Chondrocyte (in vitro differentiated cells): ENCODE measurements around the gene MEIS1. TPM values are rescaled to one million over a fixed set of nuclear protein-coding genes. Genes with fewer than 3 reads are reported as not detected.

ENCODE experiments used
- DNase-seq: peaks from one replicate; pipeline ENCODE4 v3.0.0; 2021; ENCODE audit warnings: mixed read lengths, low spot score
- H3K27ac Mint-ChIP-seq: one replicate; pipeline ENCODE4 v1.8.0; 2021; ENCODE audit warnings: mild to moderate bottlenecking, moderate library complexity, mixed read lengths; ENCODE audit not compliant: unreplicated experiment
- H3K27me3 Mint-ChIP-seq: 2 replicates; pipeline ENCODE4 v1.8.0; 2021; ENCODE audit warnings: low read depth, mixed read lengths
- H3K36me3 Mint-ChIP-seq: 2 replicates; pipeline ENCODE4 v1.8.0; 2021; ENCODE audit warnings: low read depth, mixed read lengths
- H3K4me1 Mint-ChIP-seq: 2 replicates; pipeline ENCODE4 v1.8.0; 2021; ENCODE audit warnings: low read depth, mild to moderate bottlenecking, mixed read lengths
- H3K4me3 Mint-ChIP-seq: one replicate; pipeline ENCODE4 v1.8.0; 2021; ENCODE audit warnings: mild to moderate bottlenecking, moderate library complexity, mixed read lengths; ENCODE audit not compliant: unreplicated experiment
- H3K9me3 Mint-ChIP-seq: 2 replicates; pipeline ENCODE4 v1.8.0; 2021; ENCODE audit warnings: low read depth, mixed read lengths
- total RNA-seq: library from RNA; stranded (reverse); gene quantifications from 3 replicates; pipeline ENCODE4 v1.2.1, GENCODE V29; 2021
- TF ChIP-seq, protein P1 (sequence below): fragments of 200-600 bp; sonication (generic); IDR thresholded peaks from 2 replicates; pipeline ENCODE4 v1.5.0; 2021; ENCODE audit warnings: antibody characterized with exemption, mild to moderate bottlenecking, moderate library complexity

Gene MEIS1
- total RNA-seq, 1 donor from 2014 or later, result 18.5 TPM

- no peak for DNase-seq
- H3K4me3 Mint-ChIP-seq, result no peak overlapping the region
- no peaks in the 10 kb centered on the region for H3K9me3 Mint-ChIP-seq
- TF ChIP-seq, protein P1, sequence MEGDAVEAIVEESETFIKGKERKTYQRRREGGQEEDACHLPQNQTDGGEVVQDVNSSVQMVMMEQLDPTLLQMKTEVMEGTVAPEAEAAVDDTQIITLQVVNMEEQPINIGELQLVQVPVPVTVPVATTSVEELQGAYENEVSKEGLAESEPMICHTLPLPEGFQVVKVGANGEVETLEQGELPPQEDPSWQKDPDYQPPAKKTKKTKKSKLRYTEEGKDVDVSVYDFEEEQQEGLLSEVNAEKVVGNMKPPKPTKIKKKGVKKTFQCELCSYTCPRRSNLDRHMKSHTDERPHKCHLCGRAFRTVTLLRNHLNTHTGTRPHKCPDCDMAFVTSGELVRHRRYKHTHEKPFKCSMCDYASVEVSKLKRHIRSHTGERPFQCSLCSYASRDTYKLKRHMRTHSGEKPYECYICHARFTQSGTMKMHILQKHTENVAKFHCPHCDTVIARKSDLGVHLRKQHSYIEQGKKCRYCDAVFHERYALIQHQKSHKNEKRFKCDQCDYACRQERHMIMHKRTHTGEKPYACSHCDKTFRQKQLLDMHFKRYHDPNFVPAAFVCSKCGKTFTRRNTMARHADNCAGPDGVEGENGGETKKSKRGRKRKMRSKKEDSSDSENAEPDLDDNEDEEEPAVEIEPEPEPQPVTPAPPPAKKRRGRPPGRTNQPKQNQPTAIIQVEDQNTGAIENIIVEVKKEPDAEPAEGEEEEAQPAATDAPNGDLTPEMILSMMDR, result no peak
- H3K36me3 Mint-ChIP-seq, result peaks cover 3% of the 10 kb centered on the region
- H3K27me3 Mint-ChIP-seq, result no peaks in the 10 kb centered on the region
- H3K4me1 Mint-ChIP-seq, result no peaks in the 10 kb centered on the region
- no peak overlapping the region for H3K27ac Mint-ChIP-seq
Observed at GRCh38 chr2:66461664-66462500, 27.0 kb downstream of the MEIS1 start.

GRCh38 chr2:66462501-66462825 is 27.5 kb downstream of the MEIS1 start:
- Mint-ChIP-seq H3K4me1 (no peaks in the 10 kb centered on the region), H3K36me3 (peaks cover 3% of the 10 kb centered on the region), H3K27ac (no peak overlapping the region), H3K27me3 (no peaks in the 10 kb centered on the region), H3K4me3 (no peak overlapping the region), H3K9me3 (no peaks in the 10 kb centered on the region)
- DNase-seq, result no peak
- TF ChIP-seq, protein P1, result no peak

- H3K9me3 Mint-ChIP-seq, result no peaks in the 10 kb centered on the region
- H3K4me1 Mint-ChIP-seq, result no peaks in the 10 kb centered on the region
- H3K27me3 Mint-ChIP-seq, result no peaks in the 10 kb centered on the region
- H3K27ac Mint-ChIP-seq, result no peak overlapping the region
- TF ChIP-seq, protein P1, result no peak
- peaks cover 3% of the 10 kb centered on the region for H3K36me3 Mint-ChIP-seq
- no peak for DNase-seq
- H3K4me3 Mint-ChIP-seq, result no peak overlapping the region
Observed at GRCh38 chr2:66463206-66463755, 28.4 kb downstream of the MEIS1 start.

- no peaks in the 10 kb centered on the region for H3K27me3 Mint-ChIP-seq
- no peaks in the 10 kb centered on the region for H3K4me1 Mint-ChIP-seq
- TF ChIP-seq, protein P1, result no peak
- peaks cover 2% of the 10 kb centered on the region for H3K36me3 Mint-ChIP-seq
- H3K27ac Mint-ChIP-seq, result no peak overlapping the region
- no peaks in the 10 kb centered on the region for H3K9me3 Mint-ChIP-seq
- DNase-seq, result no peak
- no peak overlapping the region for H3K4me3 Mint-ChIP-seq
Observed at GRCh38 chr2:66464930-66465637, 30.2 kb downstream of the MEIS1 start.

- Mint-ChIP-seq H3K27me3 (no peaks in the 10 kb centered on the region), H3K27ac (no peak overlapping the region), H3K9me3 (no peaks in the 10 kb centered on the region), H3K4me3 (no peak overlapping the region), H3K4me1 (no peaks in the 10 kb centered on the region), H3K36me3 (peaks cover 2% of the 10 kb centered on the region)
- TF ChIP-seq, protein P1, result no peak
- no peak for DNase-seq
Observed at GRCh38 chr2:66466433-66466832, 31.5 kb downstream of the MEIS1 start.
